Liver (tissue), 9 donors: ENCODE results near the gene C1QTNF3. TPM values are rescaled to one million over a fixed set of nuclear protein-coding genes. Genes with fewer than 3 reads are reported as not detected.

Experiments
- DNase-seq: peaks from one replicate; pipeline ENCODE4 v3.0.0-alpha.2; 2017; ENCODE audit warnings: low spot score
- H3K27ac ChIP-seq, 2 donors: one replicate each; pipeline ENCODE4 v1.7.0; 2013; ENCODE audit warnings: inconsistent platforms in 2 of 2, low read length in 2 of 2, control low read depth in 1 of 2, low read depth in 1 of 2, mild to moderate bottlenecking in 1 of 2
- H3K27me3 ChIP-seq, 4 donors: one replicate each; pipeline versions ENCODE4 v1.6.1 to v1.7.0; 2013; ENCODE audit warnings: low read length in 3 of 4, inconsistent platforms in 1 of 4, mild to moderate bottlenecking in 1 of 4, moderate library complexity in 1 of 4; ENCODE audit not compliant: control insufficient read depth in 4 of 4, insufficient read depth in 4 of 4
- H3K36me3 ChIP-seq, 4 donors: one replicate each; pipeline versions ENCODE4 v1.6.1 to v1.7.0; 2013; ENCODE audit warnings: low read length in 3 of 4, mild to moderate bottlenecking in 3 of 4, low read depth in 1 of 4, moderate library complexity in 1 of 4; ENCODE audit not compliant: control insufficient read depth in 4 of 4, insufficient read depth in 3 of 4
- H3K4me1 ChIP-seq, 4 donors: one replicate each; pipeline versions ENCODE4 v1.6.1 to v1.7.0; 2013; ENCODE audit warnings: low read length in 3 of 4, mild to moderate bottlenecking in 3 of 4, moderate library complexity in 1 of 4; ENCODE audit not compliant: control insufficient read depth in 4 of 4, insufficient read depth in 4 of 4
- H3K4me3 ChIP-seq, 3 donors: one replicate each; pipeline versions ENCODE4 v1.6.1 to v1.7.0; 2013; ENCODE audit warnings: low read length in 3 of 3, control low read depth in 1 of 3, low read depth in 1 of 3, mild to moderate bottlenecking in 1 of 3
- H3K9ac ChIP-seq, 2 donors: one replicate each; pipeline ENCODE4 v1.7.0; 2013; ENCODE audit warnings: low read length in 2 of 2, mild to moderate bottlenecking in 2 of 2, moderate library complexity in 2 of 2, control low read depth in 1 of 2, low read depth in 1 of 2
- H3K9me3 ChIP-seq, 4 donors: one replicate each; pipeline versions ENCODE4 v1.6.1 to v1.7.0; 2013; ENCODE audit warnings: low read length in 3 of 4; ENCODE audit not compliant: control insufficient read depth in 4 of 4
- EGR1 ChIP-seq, 2 donors: IDR thresholded peaks; 2 replicates each; pipeline ENCODE4 v1.6.1; 2016 to 2018; ENCODE audit warnings: antibody characterized with exemption in 2 of 2, low read depth in 2 of 2
- FOXA1 ChIP-seq: IDR thresholded peaks from 2 replicates; pipeline ENCODE4 v1.6.1; 2016; ENCODE audit warnings: antibody characterized with exemption
- FOXA2 ChIP-seq: IDR thresholded peaks from 2 replicates; pipeline ENCODE4 v1.6.1; 2016; ENCODE audit warnings: antibody characterized with exemption
- GABPA ChIP-seq, 2 donors: IDR thresholded peaks in 1 of 2; conservative IDR thresholded peaks in 1 of 2; 2 replicates each; pipeline ENCODE4 v1.6.1; 2016; ENCODE audit warnings: antibody characterized with exemption in 2 of 2, mild to moderate bottlenecking in 1 of 2, moderate library complexity in 1 of 2
- HNF4A ChIP-seq, 2 donors: conservative IDR thresholded peaks; 2 replicates each; pipeline ENCODE4 v1.6.1; 2016; ENCODE audit warnings: antibody characterized with exemption in 2 of 2, mild to moderate bottlenecking in 2 of 2
- HNF4G ChIP-seq: IDR thresholded peaks from 2 replicates; pipeline ENCODE4 v1.6.1; 2016; ENCODE audit warnings: antibody characterized with exemption
- JUND ChIP-seq, 2 donors: IDR thresholded peaks; 2 replicates each; pipeline ENCODE4 v1.6.1; 2016; ENCODE audit warnings: antibody characterized with exemption in 2 of 2
- NR2F2 ChIP-seq: IDR thresholded peaks from 2 replicates; pipeline ENCODE4 v1.6.1; 2016; ENCODE audit warnings: antibody characterized with exemption
- RAD21 ChIP-seq, 2 donors: IDR thresholded peaks; 2 replicates each; pipeline ENCODE4 v1.6.1; 2016; ENCODE audit warnings: antibody characterized with exemption in 2 of 2, mild to moderate bottlenecking in 2 of 2
- RXRA ChIP-seq, 2 donors: IDR thresholded peaks; 2 replicates each; pipeline ENCODE4 v1.6.1; 2017 to 2018; ENCODE audit warnings: antibody characterized with exemption in 2 of 2, mild to moderate bottlenecking in 1 of 2
- SP1 ChIP-seq: IDR thresholded peaks from 2 replicates; pipeline ENCODE4 v1.6.1; 2018; ENCODE audit warnings: antibody characterized with exemption, mild to moderate bottlenecking
- TAF1 ChIP-seq: conservative IDR thresholded peaks from 2 replicates; pipeline ENCODE4 v1.6.1; 2016; ENCODE audit warnings: antibody characterized with exemption, mild to moderate bottlenecking
- YY1 ChIP-seq: IDR thresholded peaks from 2 replicates; pipeline ENCODE4 v1.6.1; 2016; ENCODE audit warnings: antibody characterized with exemption, mild to moderate bottlenecking
- WGBS: extraction: QIAGEN DNeasy Blood & Tissue Kit; methylation state at CpG from one replicate; pipeline ENCODE4 v1.1.7; 2013; 5-methylcytosine and 5-hydroxymethylcytosine counted together
- polyA plus RNA-seq, 2 donors: library from polyadenylated mRNA; stranded (reverse) in 1 of 2; unstranded in 1 of 2; fragments of 200-250 nt in 1 of 2; fragments of >200 nt in 1 of 2; fragmentation: Nextera tagmentation in 1 of 2; extraction: Ambion mirVana in 1 of 2; gene quantifications; one replicate each; pipeline versions ENCODE4 v1.2.1 to v1.2.3, GENCODE V29; 2013 to 2015
- total RNA-seq, 2 donors: library from RNA; depleted of rRNA; stranded (reverse); fragments of >200 nt; gene quantifications; one replicate each; pipeline ENCODE4 v1.2.3, GENCODE V29; 2014
- TF ChIP-seq, protein P1 (sequence below): IDR thresholded peaks from 2 replicates; pipeline ENCODE4 v1.6.1; 2016; ENCODE audit warnings: antibody characterized with exemption
- TF ChIP-seq, protein P2 (sequence below): IDR thresholded peaks from 2 replicates; pipeline ENCODE4 v1.6.1; 2016; ENCODE audit warnings: antibody characterized with exemption
- TF ChIP-seq, protein P3 (sequence below): IDR thresholded peaks from 2 replicates; pipeline ENCODE4 v1.6.1; 2016; ENCODE audit warnings: antibody characterized with exemption
- TF ChIP-seq, protein P4 (sequence below): IDR thresholded peaks from 2 replicates; pipeline ENCODE4 v1.6.1; 2016; ENCODE audit warnings: antibody characterized with exemption, mild to moderate bottlenecking
- TF ChIP-seq, protein P5 (sequence below): fragments of 150-350 bp; IDR thresholded peaks from 2 replicates; pipeline ENCODE4 v1.5.1; 2017; ENCODE audit warnings: improper control_type of control experiment, low read depth, low read length; ENCODE audit not compliant: missing input control
- donor health status: healthy.
- donor health status: healthy.
- donor health status: healthy.
- donor health status: healthy.
- donor health status: healthy.

The C1QTNF3 gene
- total and polyA plus RNA-seq, 4 donors: 0.81 to 6.2 (median 2.5) TPM

DNA sequence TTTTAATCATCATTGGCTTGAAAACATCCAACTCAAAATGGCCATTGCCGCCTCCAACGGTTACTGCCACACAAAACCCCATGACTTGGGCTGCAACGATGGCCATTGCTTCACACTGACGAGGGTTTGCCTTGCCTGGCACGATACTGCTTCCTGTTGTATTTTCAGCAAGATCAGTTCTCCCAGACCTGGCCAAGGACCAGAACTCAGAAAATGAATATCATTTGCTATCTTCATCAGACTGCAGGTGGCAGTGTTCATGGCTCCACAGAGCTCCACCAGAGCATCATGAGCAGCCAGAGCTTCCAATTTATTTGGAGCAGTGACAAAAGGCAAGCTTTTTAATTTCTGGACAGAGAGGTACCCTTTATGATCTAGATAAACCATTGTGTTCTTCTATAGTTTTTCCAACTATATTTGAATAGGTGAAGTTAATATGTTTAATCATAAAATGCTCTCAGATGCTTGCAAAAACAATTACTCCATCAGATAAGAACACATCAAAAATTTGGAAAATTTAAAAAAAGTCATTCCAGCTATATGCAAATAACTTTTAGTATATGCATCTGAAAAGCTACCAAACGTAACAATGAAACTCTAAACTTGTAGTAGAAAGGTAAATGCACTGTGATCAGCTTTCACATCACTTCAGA, 45.6 kb downstream of the C1QTNF3 start:
- no peak overlapping the region for H3K9ac ChIP-seq
- 20% methylated on average over 6 of the region's 6 CpGs for WGBS
- peaks cover 0 to 14% (median 6%) of the 10 kb centered on the region in 4 donors for H3K36me3 ChIP-seq
- H3K9me3 ChIP-seq: no peaks in the 10 kb centered on the region
- H3K4me1 ChIP-seq: peaks cover 0 to 54% (median 44%) of the 10 kb centered on the region in 4 donors
- H3K27me3 ChIP-seq: no peaks in the 10 kb centered on the region
- peak overlapping the region; percentile 56 to 82 for H3K27ac ChIP-seq
- no peak overlapping the region for H3K4me3 ChIP-seq
- TF ChIP-seq RXRA (IDR thresholded peaks at IDR 0.05) (peak; percentile 65 to 70), RAD21 (IDR thresholded peaks at IDR 0.05) (peak; percentile 96 to 98), FOXA2 (no peak), TAF1 (no peak), YY1 (peak; percentile 96), NR2F2 (no peak), EGR1 (IDR thresholded peaks at IDR 0.05; ENCODE audit: low read depth in 2 of 2) (no peak), JUND (IDR thresholded peaks at IDR 0.05) (peak in 1 of 2 donors; percentile 24), SP1 (peak; percentile 52), GABPA (IDR thresholded peaks at IDR 0.05 in 1 of 2, conservative IDR thresholded peaks at IDR 0.05 in 1 of 2) (peak in 1 of 2 donors; percentile 72), HNF4A (conservative IDR thresholded peaks at IDR 0.05) (peak; percentile 51 to 62), HNF4G (peak; percentile 33), FOXA1 (no peak)
- TF ChIP-seq, protein P1, sequence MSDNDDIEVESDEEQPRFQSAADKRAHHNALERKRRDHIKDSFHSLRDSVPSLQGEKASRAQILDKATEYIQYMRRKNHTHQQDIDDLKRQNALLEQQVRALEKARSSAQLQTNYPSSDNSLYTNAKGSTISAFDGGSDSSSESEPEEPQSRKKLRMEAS: peak; percentile 44
- TF ChIP-seq, protein P2, sequence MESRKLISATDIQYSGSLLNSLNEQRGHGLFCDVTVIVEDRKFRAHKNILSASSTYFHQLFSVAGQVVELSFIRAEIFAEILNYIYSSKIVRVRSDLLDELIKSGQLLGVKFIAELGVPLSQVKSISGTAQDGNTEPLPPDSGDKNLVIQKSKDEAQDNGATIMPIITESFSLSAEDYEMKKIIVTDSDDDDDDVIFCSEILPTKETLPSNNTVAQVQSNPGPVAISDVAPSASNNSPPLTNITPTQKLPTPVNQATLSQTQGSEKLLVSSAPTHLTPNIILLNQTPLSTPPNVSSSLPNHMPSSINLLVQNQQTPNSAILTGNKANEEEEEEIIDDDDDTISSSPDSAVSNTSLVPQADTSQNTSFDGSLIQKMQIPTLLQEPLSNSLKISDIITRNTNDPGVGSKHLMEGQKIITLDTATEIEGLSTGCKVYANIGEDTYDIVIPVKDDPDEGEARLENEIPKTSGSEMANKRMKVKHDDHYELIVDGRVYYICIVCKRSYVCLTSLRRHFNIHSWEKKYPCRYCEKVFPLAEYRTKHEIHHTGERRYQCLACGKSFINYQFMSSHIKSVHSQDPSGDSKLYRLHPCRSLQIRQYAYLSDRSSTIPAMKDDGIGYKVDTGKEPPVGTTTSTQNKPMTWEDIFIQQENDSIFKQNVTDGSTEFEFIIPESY: peak; percentile 51
- TF ChIP-seq, protein P3, sequence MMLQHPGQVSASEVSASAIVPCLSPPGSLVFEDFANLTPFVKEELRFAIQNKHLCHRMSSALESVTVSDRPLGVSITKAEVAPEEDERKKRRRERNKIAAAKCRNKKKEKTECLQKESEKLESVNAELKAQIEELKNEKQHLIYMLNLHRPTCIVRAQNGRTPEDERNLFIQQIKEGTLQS: peak; percentile 23
- TF ChIP-seq, protein P4, sequence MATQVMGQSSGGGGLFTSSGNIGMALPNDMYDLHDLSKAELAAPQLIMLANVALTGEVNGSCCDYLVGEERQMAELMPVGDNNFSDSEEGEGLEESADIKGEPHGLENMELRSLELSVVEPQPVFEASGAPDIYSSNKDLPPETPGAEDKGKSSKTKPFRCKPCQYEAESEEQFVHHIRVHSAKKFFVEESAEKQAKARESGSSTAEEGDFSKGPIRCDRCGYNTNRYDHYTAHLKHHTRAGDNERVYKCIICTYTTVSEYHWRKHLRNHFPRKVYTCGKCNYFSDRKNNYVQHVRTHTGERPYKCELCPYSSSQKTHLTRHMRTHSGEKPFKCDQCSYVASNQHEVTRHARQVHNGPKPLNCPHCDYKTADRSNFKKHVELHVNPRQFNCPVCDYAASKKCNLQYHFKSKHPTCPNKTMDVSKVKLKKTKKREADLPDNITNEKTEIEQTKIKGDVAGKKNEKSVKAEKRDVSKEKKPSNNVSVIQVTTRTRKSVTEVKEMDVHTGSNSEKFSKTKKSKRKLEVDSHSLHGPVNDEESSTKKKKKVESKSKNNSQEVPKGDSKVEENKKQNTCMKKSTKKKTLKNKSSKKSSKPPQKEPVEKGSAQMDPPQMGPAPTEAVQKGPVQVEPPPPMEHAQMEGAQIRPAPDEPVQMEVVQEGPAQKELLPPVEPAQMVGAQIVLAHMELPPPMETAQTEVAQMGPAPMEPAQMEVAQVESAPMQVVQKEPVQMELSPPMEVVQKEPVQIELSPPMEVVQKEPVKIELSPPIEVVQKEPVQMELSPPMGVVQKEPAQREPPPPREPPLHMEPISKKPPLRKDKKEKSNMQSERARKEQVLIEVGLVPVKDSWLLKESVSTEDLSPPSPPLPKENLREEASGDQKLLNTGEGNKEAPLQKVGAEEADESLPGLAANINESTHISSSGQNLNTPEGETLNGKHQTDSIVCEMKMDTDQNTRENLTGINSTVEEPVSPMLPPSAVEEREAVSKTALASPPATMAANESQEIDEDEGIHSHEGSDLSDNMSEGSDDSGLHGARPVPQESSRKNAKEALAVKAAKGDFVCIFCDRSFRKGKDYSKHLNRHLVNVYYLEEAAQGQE: peak; percentile 11
- TF ChIP-seq, protein P5, sequence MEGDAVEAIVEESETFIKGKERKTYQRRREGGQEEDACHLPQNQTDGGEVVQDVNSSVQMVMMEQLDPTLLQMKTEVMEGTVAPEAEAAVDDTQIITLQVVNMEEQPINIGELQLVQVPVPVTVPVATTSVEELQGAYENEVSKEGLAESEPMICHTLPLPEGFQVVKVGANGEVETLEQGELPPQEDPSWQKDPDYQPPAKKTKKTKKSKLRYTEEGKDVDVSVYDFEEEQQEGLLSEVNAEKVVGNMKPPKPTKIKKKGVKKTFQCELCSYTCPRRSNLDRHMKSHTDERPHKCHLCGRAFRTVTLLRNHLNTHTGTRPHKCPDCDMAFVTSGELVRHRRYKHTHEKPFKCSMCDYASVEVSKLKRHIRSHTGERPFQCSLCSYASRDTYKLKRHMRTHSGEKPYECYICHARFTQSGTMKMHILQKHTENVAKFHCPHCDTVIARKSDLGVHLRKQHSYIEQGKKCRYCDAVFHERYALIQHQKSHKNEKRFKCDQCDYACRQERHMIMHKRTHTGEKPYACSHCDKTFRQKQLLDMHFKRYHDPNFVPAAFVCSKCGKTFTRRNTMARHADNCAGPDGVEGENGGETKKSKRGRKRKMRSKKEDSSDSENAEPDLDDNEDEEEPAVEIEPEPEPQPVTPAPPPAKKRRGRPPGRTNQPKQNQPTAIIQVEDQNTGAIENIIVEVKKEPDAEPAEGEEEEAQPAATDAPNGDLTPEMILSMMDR: peak; percentile 74
- DNase-seq: no peak
